Measurements from ENCODE around the gene GNG7. TPM values are rescaled to one million over a fixed set of nuclear protein-coding genes. Genes with fewer than 3 reads are reported as not detected.

Gene GNG7
- total RNA-seq, 4 donors from 2014 or later = 4.7 to 15.6 (median 9.2) TPM

GRCh38 chr19:2594319-2594718 is 108.2 kb downstream of the GNG7 start:
- no peak for ATAC-seq
- TF ChIP-seq CTCF (IDR thresholded peaks at IDR 0.05) (no peak), EP300 (IDR thresholded peaks at IDR 0.05) (no peak), POLR2A (IDR thresholded peaks at IDR 0.05) (no peak)
- Histone ChIP-seq H3K9me3 (no peaks in the 10 kb centered on the region), H3K27ac (no peak overlapping the region), H3K36me3 (no peaks in the 10 kb centered on the region), H3K27me3 (no peaks in the 10 kb centered on the region), H3K4me3 (no peak overlapping the region), H3K4me1 (peaks cover 0 to 4% (median 2%) of the 10 kb centered on the region in 3 donors)
- 76 to 81% methylated on average over 7 of the region's 7 CpGs for WGBS, 2 donors (ENCODE audit: low coverage in 1 of 2)

DNA sequence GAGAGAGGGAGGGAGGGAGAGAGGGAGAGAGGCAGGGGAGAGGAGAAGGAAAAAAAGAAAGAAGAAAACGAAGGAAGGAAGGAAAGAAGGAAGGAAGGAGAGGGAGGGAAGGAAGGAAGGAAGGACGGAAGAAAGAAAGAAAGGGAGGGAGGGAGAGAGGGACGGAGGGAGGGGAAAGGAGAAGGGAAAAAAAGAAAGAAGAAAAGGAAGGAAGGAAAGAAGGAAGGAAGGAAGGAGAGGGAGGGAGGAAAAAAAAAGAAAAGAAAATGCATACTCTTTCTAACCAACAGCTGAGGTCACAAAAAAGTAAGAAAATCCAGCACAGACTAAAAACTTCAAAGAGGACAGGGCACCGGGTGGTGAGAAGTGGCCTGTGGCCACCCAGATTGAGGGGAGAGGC is 109.7 kb downstream of the GNG7 start:
- H3K9me3 ChIP-seq = no peaks in the 10 kb centered on the region
- no peaks in the 10 kb centered on the region for H3K27me3 ChIP-seq
- H3K36me3 ChIP-seq = no peaks in the 10 kb centered on the region
- H3K4me3 ChIP-seq = no peak overlapping the region
- no peak for ATAC-seq
- 65% methylated on average over 4 of the region's 4 CpGs for WGBS, 2 donors (ENCODE audit: low coverage in 1 of 2)
- TF ChIP-seq CTCF (IDR thresholded peaks at IDR 0.05) = no peak
- no peak for TF ChIP-seq POLR2AphosphoS5 (IDR thresholded peaks at IDR 0.05)
- peaks cover 0 to 3% (median 0%) of the 10 kb centered on the region in 3 donors for H3K4me1 ChIP-seq
- H3K27ac ChIP-seq = no peak overlapping the region

DNA sequence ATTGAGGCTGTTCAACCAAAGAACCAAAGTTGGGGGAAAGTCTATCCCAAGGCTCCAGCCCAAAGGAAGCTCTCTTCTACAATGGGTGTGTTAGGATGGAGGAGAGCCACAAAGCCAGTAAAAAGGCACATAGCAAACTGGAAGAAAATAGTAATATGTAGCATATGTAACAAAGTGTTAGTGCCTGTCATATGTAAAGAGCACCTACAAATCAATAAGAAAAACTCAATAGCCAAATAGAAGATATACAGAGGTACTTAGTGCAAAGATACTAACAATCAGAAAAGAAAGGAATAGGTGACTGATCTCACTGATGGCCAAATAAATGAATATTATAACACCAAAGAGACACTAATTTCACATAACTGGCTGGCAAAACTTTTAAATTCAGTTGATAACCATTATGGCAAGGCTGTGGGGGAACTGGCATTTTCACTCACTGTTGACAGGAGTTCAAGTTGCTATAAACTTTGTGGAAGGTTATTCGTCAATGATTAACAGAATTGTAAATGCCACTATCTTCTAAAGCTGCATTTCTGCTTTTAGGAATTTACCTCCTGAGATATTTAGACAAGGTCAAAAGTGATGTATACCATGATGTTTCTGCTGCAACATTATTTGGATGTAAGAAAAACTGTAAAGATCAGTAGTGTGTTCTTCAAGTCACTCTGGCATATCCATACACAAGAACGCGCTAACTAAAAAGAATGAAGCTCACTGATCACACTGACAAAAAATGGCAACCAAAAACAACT is 110.8 kb downstream of the GNG7 start:
- H3K4me1 ChIP-seq = peaks cover 0 to 10% (median 0%) of the 10 kb centered on the region in 3 donors
- no peaks in the 10 kb centered on the region for H3K27me3 ChIP-seq
- H3K4me3 ChIP-seq = no peak overlapping the region
- H3K27ac ChIP-seq = no peak overlapping the region
- H3K9me3 ChIP-seq = no peaks in the 10 kb centered on the region
- WGBS, 2 donors (ENCODE audit: low coverage in 1 of 2) = 86 to 88% methylated on average over 3 of the region's 3 CpGs
- no peak for TF ChIP-seq CTCF (IDR thresholded peaks at IDR 0.05)
- TF ChIP-seq POLR2AphosphoS5 (IDR thresholded peaks at IDR 0.05) = no peak
- TF ChIP-seq EP300 (IDR thresholded peaks at IDR 0.05) = no peak
- TF ChIP-seq POLR2A (IDR thresholded peaks at IDR 0.05) = no peak
- ATAC-seq = no peak
- H3K36me3 ChIP-seq = no peaks in the 10 kb centered on the region

GRCh38 chr19:2590630-2591399 is 111.7 kb downstream of the GNG7 start:
- Histone ChIP-seq H3K4me1 (peaks cover 0 to 10% (median 0%) of the 10 kb centered on the region in 3 donors), H3K36me3 (no peaks in the 10 kb centered on the region), H3K9me3 (no peaks in the 10 kb centered on the region), H3K27me3 (no peaks in the 10 kb centered on the region), H3K27ac (no peak overlapping the region), H3K4me3 (no peak overlapping the region)
- WGBS, 2 donors (ENCODE audit: low coverage in 1 of 2) = 90 to 92% methylated on average over 9 of the region's 9 CpGs
- no peak for ATAC-seq
- TF ChIP-seq EP300 (IDR thresholded peaks at IDR 0.05) = no peak
- no peak for TF ChIP-seq POLR2AphosphoS5 (IDR thresholded peaks at IDR 0.05)
- no peak for TF ChIP-seq CTCF (IDR thresholded peaks at IDR 0.05)

DNA sequence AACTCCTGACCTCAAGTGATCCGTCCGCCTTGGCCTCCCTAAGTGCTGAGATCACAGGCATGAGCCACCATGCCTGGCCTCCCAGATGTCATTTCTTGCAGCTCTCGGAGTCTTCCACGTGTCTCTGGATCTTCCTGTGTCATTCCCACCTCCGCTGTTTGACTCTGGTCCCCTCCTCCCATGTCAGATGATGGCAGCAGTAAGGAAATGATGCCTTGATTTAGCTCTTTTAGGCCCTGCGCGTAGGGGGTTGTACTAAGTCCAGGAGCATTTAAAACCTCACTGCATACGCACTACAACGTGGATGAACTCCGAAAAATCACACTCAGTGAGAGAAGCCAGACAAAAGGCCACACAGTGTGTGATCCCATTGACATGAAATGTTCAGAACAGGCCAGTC is 113.1 kb downstream of the GNG7 start:
- Histone ChIP-seq H3K4me3 (no peak overlapping the region), H3K36me3 (no peaks in the 10 kb centered on the region), H3K9me3 (no peaks in the 10 kb centered on the region), H3K27ac (no peak overlapping the region), H3K4me1 (peaks cover 0 to 10% (median 0%) of the 10 kb centered on the region in 3 donors), H3K27me3 (no peaks in the 10 kb centered on the region)
- TF ChIP-seq POLR2AphosphoS5 (IDR thresholded peaks at IDR 0.05) (no peak), EP300 (IDR thresholded peaks at IDR 0.05) (no peak), CTCF (IDR thresholded peaks at IDR 0.05) (no peak), POLR2A (IDR thresholded peaks at IDR 0.05) (no peak)
- WGBS, 2 donors (ENCODE audit: low coverage in 1 of 2) = 87 to 90% methylated on average over 2 to 9 of the region's 10 CpGs
- no peak for ATAC-seq
